B cell (primary cell): ENCODE measurements around the gene NPR3. TPM values are rescaled to one million over a fixed set of nuclear protein-coding genes. Genes with fewer than 3 reads are reported as not detected.

Experiments used
- ATAC-seq: fragments of 200-7000 bp; cut with Tn5 transposase; one replicate; pipeline ENCODE4 v1.10.0; 2021; ENCODE audit warnings: low read depth, mild to moderate bottlenecking, moderate number of reproducible peaks, moderate library complexity
- CTCF ChIA-PET: fragments of 350-600 bp; sonication (Branson Sonifier 250); formaldehyde crosslinking; loops from one replicate; lab custom pipeline; 2021; ENCODE audit warnings: antibody characterized with exemption, inconsistent platforms; lab: Charles Lee
- POLR2A ChIA-PET: fragments of 350-600 bp; sonication (Branson Sonifier 250); formaldehyde crosslinking; loops from one replicate; lab custom pipeline; 2021; ENCODE audit warnings: antibody characterized with exemption; lab: Charles Lee
- DNase-seq: peaks from one replicate; pipeline ENCODE4 v3.0.0; 2013
- H2AFZ ChIP-seq: 2 replicates; pipeline ENCODE4 v1.6.1; 2012; ENCODE audit warnings: mild to moderate bottlenecking, low read depth, low read length; ENCODE audit not compliant: insufficient read depth, poor library complexity, severe bottlenecking
- H3K27ac ChIP-seq, 2 donors: 1 replicate in 1 of 2; 2 replicates in 1 of 2; pipeline ENCODE4 v1.5.1; 2012 to 2013; ENCODE audit warnings: low read length in 2 of 2, mild to moderate bottlenecking in 2 of 2, moderate library complexity in 1 of 2
- H3K27me3 ChIP-seq, 4 experiments: fragments of 200-600 bp in 1 of 4; sonication (generic) in 1 of 4; replicated peaks in 1 of 4; 1 replicate in 2 of 4; 2 replicates in 2 of 4; pipeline versions ENCODE4 v1.6.1 to v1.7.0; 2013 to 2016; ENCODE audit warnings: low read length in 3 of 4, mild to moderate bottlenecking in 2 of 4, mixed read lengths in 1 of 4, moderate library complexity in 1 of 4; ENCODE audit not compliant: insufficient read depth in 4 of 4, control insufficient read depth in 3 of 4; ENCODE audit errors: control extremely low read depth in 1 of 4
- H3K36me3 ChIP-seq, 2 experiments: replicated peaks in 1 of 2; 1 replicate in 1 of 2; 2 replicates in 1 of 2; pipeline versions ENCODE4 v1.6.1 to v1.7.1; 2013; ENCODE audit warnings: low read length in 1 of 2; ENCODE audit not compliant: insufficient read depth in 2 of 2, control insufficient read depth in 1 of 2; ENCODE audit errors: control extremely low read depth in 1 of 2, extremely low read depth in 1 of 2
- H3K4me1 ChIP-seq, 2 donors: fragments of 200-600 bp in 1 of 2; sonication (generic) in 1 of 2; 1 replicate in 1 of 2; 2 replicates in 1 of 2; pipeline versions ENCODE4 v1.5.1 to v1.6.1; 2013 to 2017; ENCODE audit warnings: low read length in 2 of 2; ENCODE audit not compliant: control insufficient read depth in 2 of 2, insufficient read depth in 2 of 2
- H3K4me2 ChIP-seq: replicated peaks from 2 replicates; pipeline ENCODE3; 2012; ENCODE audit warnings: mild to moderate bottlenecking, low read depth, low read length; ENCODE audit not compliant: poor library complexity, severe bottlenecking
- H3K4me3 ChIP-seq, 5 experiments: fragments of 200-600 bp in 1 of 5; sonication (generic) in 1 of 5; 1 replicate in 3 of 5; 2 replicates in 2 of 5; pipeline versions ENCODE4 v1.5.1 to v1.7.0; 2011 to 2016; ENCODE audit warnings: low read length in 4 of 5, mild to moderate bottlenecking in 4 of 5, low read depth in 2 of 5, control low read depth in 1 of 5, moderate library complexity in 1 of 5; ENCODE audit not compliant: insufficient read depth in 1 of 5; ENCODE audit errors: control extremely low read depth in 1 of 5, extremely low read depth in 1 of 5
- H3K79me2 ChIP-seq: fragments of 200-600 bp; sonication (generic); one replicate; pipeline ENCODE4 v1.6.0; 2016; ENCODE audit warnings: low read length; ENCODE audit not compliant: control insufficient read depth, insufficient read depth
- H3K9ac ChIP-seq: fragments of 200-600 bp; sonication (generic); 2 replicates; pipeline ENCODE4 v1.6.1; 2017; ENCODE audit warnings: mild to moderate bottlenecking, low read length, moderate library complexity
- H3K9me3 ChIP-seq, 3 donors: one replicate each; pipeline versions ENCODE4 v1.6.1 to v1.7.1; 2013; ENCODE audit warnings: low read length in 2 of 3; ENCODE audit not compliant: control insufficient read depth in 2 of 3, insufficient read depth in 1 of 3; ENCODE audit errors: control extremely low read depth in 1 of 3
- H4K20me1 ChIP-seq: 2 replicates; pipeline ENCODE4 v1.6.0; 2012; ENCODE audit warnings: mild to moderate bottlenecking, low read length; ENCODE audit not compliant: insufficient read depth, control insufficient read depth, poor library complexity, severe bottlenecking
- H3K27ac Mint-ChIP-seq: one replicate; pipeline ENCODE4 v1.8.0; 2021; ENCODE audit warnings: mixed read lengths
- H3K27me3 Mint-ChIP-seq: one replicate; pipeline ENCODE4 v1.8.0; 2021; ENCODE audit warnings: mixed read lengths
- H3K4me1 Mint-ChIP-seq: one replicate; pipeline ENCODE4 v1.8.0; 2021; ENCODE audit warnings: mixed read lengths
- H3K4me3 Mint-ChIP-seq: one replicate; pipeline ENCODE4 v1.8.0; 2021; ENCODE audit warnings: mixed read lengths
- H3K9me3 Mint-ChIP-seq: one replicate; pipeline ENCODE4 v1.8.0; 2022; ENCODE audit warnings: mixed read lengths; ENCODE audit not compliant: insufficient read depth
- EZH2 ChIP-seq: IDR thresholded peaks from 2 replicates; pipeline ENCODE4 v1.6.1; 2012; ENCODE audit warnings: borderline replicate concordance, low read depth, mild to moderate bottlenecking, moderate library complexity, low read length; ENCODE audit not compliant: insufficient read depth, poor library complexity, severe bottlenecking
- WGBS: methylation state at CpG from one replicate; pipeline ENCODE4 v1.1.5; 2013; ENCODE audit warnings: missing lambda C conversion rate; ENCODE audit not compliant: insufficient coverage; 5-methylcytosine and 5-hydroxymethylcytosine counted together
- intact Hi-C: fragments of 100-400 bp; cut with micrococcal nuclease; formaldehyde crosslinking; loops from one replicate; pipeline ENCODE4 v1.10.0; 2022
- polyA plus RNA-seq: library from polyadenylated mRNA; depleted of rRNA; stranded (reverse); fragments of >200 nt; gene quantifications from 2 replicates; pipeline ENCODE4 v1.2.3, GENCODE V29; 2012
- total RNA-seq, 2 donors: library from RNA; stranded (reverse); fragments of 120-200 nt in 1 of 2; gene quantifications; 1 replicate in 1 of 2; 2 replicates in 1 of 2; pipeline versions ENCODE4 v1.2.3 to v1.2.4, GENCODE V29; 2013 to 2022
- TF ChIP-seq, protein P1 (sequence below): fragments of 200-600 bp; IDR thresholded peaks from one replicate; pipeline ENCODE4 v1.8.0; 2022; ENCODE audit warnings: antibody characterized with exemption, mild to moderate bottlenecking

NPR3 gene
- total and polyA plus RNA-seq, 2 donors (not counting 1 experiment from before 2014, with no cell fraction given) = not detected

- DNase-seq (no peak), ATAC-seq (no peak)
- Histone ChIP-seq H3K4me3 (no peak overlapping the region), H3K27me3 (peaks cover 0 to 5% (median 0%) of the 10 kb centered on the region in 4 experiments), H3K79me2 (no peaks in the 10 kb centered on the region), H2AFZ (no peak overlapping the region), H3K27ac (no peak overlapping the region), H3K36me3 (no peaks in the 10 kb centered on the region), H4K20me1 (no peaks in the 10 kb centered on the region), H3K4me1 (no peaks in the 10 kb centered on the region), H3K4me2 (no peak overlapping the region), H3K9me3 (peaks cover 0 to 13% (median 5%) of the 10 kb centered on the region in 3 donors), H3K9ac (no peak overlapping the region)
- H3K27me3 Mint-ChIP-seq = no peaks in the 10 kb centered on the region
- 98% methylated on average over 6 of the region's 8 CpGs for WGBS
- peaks cover 3% of the 10 kb centered on the region for H3K9me3 Mint-ChIP-seq
- POLR2A ChIA-PET = no interaction called here
- no peaks in the 10 kb centered on the region for H3K4me1 Mint-ChIP-seq
- H3K4me3 Mint-ChIP-seq = no peak overlapping the region
- H3K27ac Mint-ChIP-seq = no peak overlapping the region
- no peak for TF ChIP-seq EZH2
- TF ChIP-seq, protein P1, sequence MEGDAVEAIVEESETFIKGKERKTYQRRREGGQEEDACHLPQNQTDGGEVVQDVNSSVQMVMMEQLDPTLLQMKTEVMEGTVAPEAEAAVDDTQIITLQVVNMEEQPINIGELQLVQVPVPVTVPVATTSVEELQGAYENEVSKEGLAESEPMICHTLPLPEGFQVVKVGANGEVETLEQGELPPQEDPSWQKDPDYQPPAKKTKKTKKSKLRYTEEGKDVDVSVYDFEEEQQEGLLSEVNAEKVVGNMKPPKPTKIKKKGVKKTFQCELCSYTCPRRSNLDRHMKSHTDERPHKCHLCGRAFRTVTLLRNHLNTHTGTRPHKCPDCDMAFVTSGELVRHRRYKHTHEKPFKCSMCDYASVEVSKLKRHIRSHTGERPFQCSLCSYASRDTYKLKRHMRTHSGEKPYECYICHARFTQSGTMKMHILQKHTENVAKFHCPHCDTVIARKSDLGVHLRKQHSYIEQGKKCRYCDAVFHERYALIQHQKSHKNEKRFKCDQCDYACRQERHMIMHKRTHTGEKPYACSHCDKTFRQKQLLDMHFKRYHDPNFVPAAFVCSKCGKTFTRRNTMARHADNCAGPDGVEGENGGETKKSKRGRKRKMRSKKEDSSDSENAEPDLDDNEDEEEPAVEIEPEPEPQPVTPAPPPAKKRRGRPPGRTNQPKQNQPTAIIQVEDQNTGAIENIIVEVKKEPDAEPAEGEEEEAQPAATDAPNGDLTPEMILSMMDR = no peak
- intact Hi-C loops = no loop called here
- CTCF ChIA-PET = no interaction called here
These were observed 46.6 kb upstream of the NPR3 start for GRCh38 chr5:32664523-32664922.

- no peak overlapping the region for H2AFZ ChIP-seq
- ChIA-PET CTCF (no interaction called here), POLR2A (no interaction called here)
- H4K20me1 ChIP-seq = no peaks in the 10 kb centered on the region
- ATAC-seq = no peak
- no peak overlapping the region for H3K27ac Mint-ChIP-seq
- WGBS = 83% methylated on average over 8 of the region's 11 CpGs
- TF ChIP-seq, protein P1 = no peak
- TF ChIP-seq EZH2 = no peak
- no peaks in the 10 kb centered on the region for H3K36me3 ChIP-seq
- no peak overlapping the region for H3K9ac ChIP-seq
- H3K4me3 Mint-ChIP-seq = no peak overlapping the region
- H3K9me3 ChIP-seq = peaks cover 0 to 17% (median 8%) of the 10 kb centered on the region in 3 donors
- peaks cover 0 to 5% (median 0%) of the 10 kb centered on the region in 4 experiments for H3K27me3 ChIP-seq
- H3K4me3 ChIP-seq = no peak overlapping the region
- intact Hi-C loops = no loop called here
- no peaks in the 10 kb centered on the region for H3K4me1 Mint-ChIP-seq
- H3K9me3 Mint-ChIP-seq = peaks cover 6% of the 10 kb centered on the region
- no peaks in the 10 kb centered on the region for H3K4me1 ChIP-seq
- DNase-seq = no peak
- no peak overlapping the region for H3K27ac ChIP-seq
- H3K79me2 ChIP-seq = no peaks in the 10 kb centered on the region
- H3K4me2 ChIP-seq = no peak overlapping the region
- peaks cover 4% of the 10 kb centered on the region for H3K27me3 Mint-ChIP-seq
These were observed 42.6 kb upstream of the NPR3 start for GRCh38 chr5:32668552-32668951.
